ENCODE measurements around the gene PNKP.

Gene PNKP

DNA sequence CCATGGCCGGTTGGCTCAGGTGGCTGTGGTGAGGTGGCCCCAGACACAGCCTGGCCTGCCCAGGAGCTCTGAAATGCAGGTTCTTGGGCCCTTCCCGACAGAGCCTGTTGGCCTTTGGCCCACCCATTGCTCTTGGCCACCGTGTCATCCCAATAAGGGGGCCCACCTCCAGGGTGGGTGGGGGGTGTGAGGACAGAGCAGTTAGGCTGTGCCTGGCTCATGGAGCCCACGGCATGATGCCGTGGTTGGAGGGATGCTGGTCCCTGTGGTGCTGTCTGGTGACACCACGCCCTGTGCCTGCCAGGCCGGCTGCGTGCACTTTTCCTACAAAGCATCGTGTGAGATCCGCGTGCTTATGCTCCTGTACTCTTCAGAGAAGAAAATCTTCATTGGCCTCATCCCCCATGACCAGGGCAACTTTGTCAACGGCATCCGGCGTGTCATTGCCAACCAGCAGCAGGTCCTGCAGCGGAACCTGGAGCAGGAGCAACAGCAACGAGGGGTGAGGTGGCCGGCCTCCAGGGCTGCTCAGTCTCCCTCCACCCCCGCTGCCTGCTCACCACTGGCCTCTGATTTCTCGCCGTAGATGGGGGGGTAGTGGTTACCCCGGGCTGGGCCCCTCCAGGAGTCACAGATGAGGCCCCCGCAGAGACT lies 7.6 kb downstream of the PNKP start:
- DNase-seq (ENCODE audit: low spot score) = no peak

DNA sequence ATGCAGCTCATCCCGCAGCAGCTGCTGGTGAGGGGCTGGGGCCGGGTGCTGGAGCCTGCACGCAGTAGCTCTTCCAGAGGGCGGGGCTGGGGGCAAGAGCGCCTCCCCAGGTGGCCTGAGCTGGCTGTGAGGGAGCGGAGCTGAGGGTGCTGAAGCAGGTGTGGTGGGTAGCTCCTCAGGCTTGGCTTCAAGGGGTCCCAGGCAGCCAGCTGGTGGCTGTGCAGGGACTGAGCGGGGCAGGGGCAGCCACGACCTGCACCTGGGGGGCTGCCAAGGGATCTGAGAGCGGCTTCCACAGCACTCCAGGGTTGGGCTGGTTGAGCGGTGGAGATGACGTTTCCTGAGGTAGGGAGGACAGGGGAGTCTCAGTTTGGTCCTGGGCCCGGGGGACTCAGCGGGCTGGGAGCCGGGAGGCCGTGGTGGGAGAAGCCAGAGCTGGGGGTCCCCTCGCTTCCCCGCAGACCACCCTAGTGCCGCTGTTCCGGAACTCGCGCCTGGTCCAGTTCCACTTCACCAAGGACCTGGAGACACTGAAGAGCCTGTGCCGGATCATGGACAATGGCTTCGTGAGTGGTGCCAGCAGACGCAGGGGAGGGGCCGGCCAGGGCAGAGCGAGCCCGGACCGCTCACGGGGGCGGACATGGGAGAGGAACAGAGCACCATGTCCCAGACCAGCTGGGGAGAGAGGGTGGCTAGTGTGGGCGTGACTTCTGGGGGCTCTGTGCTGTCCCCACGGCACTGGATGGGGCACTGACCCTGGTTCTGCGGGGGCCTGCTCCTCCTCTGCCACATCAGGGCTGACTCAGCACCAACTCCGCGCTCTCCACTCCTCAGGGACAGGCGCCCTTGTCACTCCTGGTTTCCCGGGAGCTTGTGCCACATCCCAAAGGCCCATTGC lies 9.0 kb downstream of the PNKP start:
- no peak for DNase-seq (ENCODE audit: low spot score)

DNA sequence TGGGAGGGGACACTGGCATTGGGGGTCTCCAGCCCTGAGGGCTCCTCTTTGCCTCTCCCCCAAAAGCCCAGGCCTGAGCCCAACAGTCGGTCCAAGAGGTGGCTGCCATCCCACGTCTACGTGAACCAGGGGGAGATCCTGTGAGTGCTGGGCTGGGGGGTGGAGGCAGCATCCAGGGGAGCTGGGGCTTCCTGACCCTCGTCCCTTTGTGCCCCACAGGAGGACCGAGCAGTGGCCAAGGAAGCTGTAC lies 9.6 kb downstream of the PNKP start:
- no peak for DNase-seq (ENCODE audit: low spot score)

DNA sequence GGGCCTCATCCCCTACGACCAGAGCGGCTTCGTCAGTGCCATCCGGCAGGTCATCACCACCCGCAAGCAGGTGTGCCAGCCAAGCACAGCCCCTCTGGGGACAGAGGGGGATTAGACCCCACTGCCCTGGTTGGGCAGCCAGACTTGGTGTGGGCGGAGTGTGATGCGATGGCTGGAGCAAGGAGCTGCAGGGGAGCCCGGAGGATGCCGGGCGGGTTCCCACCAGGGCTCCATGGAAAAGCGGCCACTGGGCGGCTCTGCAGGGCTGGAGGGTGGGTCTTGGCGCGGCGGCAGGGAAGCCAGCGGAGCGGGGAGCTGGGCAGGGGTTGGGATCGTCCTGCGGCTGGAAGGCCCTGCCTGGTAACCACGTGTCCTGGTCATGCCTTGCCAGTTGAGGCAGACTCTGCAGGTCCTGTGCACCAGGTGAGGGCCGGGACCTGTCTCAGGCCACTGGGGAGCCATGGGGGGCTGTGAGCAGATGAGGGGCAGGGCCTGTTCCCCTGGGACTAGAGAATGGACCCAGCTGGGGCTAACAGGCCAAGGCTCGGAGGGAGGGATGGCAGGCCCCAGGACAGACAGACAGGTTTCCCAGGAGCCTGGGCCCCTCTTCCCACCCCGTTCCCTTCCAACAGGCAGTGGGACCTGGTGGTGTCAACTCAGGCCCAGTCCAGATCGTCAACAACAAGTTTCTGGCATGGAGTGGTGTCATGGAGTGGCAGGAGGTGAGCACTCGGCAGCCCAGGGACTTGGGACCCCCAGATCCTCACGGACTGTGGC lies 10.1 kb downstream of the PNKP start:
- no peak for DNase-seq (ENCODE audit: low spot score)

DNA sequence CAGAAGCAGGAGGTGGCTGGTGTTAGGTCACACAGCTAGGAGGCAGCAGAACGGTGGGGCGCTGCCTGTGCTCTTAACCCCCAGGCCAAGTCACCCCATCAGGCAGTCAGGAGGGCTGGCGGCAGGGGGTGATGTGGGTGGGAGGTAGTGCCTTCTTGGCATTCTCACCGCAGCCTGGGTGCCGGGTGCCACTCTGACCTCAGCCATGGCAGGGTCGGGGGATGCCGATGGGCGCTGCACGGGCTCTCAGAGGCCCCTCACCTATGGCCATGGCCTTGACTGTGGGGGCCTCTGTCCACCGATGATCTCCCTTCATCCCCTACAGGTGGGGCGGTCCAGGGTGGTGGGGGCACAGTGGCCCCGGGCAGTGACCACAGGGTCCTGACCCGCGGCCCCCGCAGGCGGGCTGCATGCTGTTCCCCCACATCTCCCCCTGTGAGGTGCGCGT lies 10.8 kb downstream of the PNKP start:
- DNase-seq (ENCODE audit: low spot score) = no peak

DNA sequence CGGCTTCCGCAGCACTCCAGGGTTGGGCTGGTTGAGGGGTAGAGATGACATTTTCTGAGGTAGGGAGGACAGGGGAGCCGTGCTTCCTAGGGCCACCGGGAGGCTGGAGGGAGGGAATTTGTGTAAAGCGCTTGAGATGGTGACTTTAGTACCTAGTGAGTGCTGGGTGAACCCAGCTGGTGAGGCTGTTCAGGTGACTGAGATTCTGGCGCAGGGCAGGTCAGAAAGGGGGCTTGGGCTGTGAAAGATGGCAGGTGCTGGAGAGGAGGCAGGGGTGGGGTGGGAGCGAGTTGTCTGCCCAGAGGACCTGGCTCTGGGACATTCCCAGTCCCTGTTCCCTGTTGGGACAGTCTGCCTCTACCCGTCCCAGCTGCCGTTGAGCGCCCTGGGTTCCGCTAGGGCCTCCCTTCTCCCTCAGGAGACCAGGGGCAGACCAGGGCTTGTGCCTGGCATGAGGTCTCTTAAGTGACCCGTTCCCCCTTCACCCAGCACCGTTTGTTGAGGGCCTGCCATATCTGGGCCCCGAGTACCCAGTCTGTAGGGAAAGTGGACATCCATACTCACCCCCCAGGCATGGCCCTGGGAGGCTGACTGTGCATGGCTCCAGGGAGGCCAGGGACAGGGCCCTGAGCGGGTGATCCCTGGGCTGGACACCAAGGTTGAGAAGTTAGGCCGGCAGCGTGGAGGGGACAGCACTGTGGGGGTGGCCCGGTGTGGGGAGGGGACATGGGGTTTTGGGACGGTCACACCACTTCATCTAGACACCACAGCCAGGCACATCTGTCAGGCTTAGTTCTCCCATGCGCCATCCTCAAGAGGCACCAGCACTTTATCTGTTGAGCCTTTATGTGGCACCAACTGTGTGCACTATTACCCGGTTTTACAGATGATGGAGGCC lies 11.5 kb downstream of the PNKP start:
- no peak for DNase-seq (ENCODE audit: low spot score)

DNA sequence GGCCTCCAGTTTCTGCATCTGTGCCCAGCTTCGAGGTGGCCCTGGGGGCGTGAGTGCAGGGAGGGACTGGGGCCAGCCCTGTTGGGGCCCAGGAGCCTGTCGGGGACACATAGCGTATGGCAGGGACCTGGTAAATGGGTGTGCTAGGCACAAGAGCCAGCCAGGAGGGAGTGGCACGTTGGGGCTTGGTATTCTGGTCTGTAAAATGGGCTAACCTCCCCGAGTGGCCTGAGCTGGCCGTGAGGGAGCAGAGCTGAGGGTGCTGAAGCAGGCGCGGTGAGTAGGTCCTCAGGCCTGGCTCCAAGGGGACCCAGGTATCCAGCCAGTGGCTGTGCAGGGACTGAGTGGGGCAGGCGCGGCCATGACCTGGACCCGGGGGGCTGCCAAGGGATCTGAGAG lies 12.1 kb downstream of the PNKP start:
- no peak for DNase-seq (ENCODE audit: low spot score)

DNA sequence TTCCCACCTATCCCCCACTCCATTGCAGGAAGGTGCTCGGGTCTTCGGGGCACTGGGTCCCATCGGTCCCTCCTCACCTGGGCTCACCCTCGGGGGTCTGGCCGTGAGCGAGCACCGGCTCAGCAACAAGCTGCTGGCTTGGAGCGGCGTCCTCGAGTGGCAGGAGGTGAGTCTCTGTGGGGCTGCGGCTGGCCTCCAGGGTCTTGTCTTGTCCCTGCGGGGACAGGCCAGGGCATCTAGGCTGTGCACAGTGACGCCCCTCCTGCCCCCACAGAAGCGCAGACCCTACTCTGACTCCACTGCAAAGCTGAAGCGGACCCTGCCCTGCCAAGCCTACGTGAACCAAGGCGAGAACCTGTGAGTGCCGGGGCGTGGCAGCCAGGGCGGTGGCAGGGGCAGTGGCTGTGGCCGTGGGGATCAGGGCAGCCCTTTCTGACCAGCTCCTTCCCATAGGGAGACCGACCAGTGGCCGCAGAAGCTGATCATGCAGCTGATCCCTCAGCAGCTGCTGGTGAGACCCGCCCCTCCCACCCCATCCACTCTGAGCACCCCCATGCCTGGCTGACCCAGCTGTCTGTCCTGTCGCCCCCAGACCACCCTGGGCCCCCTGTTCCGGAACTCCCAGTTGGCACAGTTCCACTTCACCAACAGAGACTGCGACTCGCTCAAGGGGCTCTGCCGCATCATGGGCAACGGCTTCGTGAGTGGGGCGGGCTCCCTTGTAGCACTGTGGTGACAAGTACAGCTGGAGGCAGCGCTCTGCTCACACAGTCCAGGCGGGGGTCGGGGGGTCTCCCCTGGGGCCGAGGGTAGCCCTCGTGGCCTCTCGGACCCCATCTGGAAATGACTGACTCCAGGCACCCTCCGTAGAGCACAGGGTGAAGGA lies 12.8 kb downstream of the PNKP start:
- DNase-seq (ENCODE audit: low spot score) = no peak

DNA sequence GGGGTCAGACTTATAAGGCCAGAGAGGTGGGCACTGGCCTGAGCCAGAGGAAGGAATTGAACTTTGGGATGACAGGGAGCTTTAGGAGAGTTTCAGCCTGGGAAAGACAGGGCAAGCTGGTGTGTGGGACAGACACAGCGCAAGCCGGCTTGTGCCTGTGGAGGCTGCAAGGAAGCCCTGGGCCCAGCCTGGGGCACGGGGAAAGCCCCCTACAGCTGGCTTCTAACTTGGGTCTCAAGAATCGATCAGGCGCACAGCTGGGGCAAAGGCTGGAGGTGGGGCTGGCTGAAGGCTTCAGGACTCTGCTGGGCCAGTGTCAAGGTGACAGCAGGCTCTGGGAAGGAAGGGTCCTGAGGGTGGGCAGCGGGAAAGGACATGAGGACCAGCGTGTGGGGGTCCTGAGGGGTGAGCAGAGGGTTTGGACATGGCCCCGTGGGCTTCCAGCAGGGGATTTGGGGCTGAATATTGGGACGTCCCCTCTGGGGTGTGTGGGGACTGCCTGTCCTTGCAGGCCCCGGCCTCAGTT lies 13.5 kb downstream of the PNKP start:
- no peak for DNase-seq (ENCODE audit: low spot score)

DNA sequence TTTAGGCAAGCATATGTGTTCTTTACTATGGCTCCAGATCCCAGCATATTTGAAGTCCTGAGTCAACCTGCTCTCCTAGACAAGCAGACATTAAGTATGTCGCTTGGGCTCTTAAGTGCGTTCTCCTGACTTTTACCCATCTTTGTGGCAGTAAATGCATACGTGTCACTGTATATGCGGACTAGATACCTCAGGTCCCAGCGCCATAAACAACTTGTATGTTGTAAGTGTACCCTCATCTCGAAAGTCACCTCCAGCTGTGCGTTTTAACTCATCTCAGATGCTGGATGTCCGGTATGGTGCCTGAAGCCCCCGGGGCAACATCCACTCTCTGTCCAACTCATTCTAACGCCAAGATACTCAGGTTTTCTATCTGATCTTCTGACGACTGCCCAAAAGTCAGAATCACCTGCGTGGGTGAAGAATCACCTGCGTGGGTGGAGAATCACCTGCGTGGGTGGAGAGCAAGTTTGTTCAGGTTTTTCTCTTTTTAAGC lies 14.7 kb downstream of the PNKP start:
- DNase-seq (ENCODE audit: low spot score) = no peak

DNA sequence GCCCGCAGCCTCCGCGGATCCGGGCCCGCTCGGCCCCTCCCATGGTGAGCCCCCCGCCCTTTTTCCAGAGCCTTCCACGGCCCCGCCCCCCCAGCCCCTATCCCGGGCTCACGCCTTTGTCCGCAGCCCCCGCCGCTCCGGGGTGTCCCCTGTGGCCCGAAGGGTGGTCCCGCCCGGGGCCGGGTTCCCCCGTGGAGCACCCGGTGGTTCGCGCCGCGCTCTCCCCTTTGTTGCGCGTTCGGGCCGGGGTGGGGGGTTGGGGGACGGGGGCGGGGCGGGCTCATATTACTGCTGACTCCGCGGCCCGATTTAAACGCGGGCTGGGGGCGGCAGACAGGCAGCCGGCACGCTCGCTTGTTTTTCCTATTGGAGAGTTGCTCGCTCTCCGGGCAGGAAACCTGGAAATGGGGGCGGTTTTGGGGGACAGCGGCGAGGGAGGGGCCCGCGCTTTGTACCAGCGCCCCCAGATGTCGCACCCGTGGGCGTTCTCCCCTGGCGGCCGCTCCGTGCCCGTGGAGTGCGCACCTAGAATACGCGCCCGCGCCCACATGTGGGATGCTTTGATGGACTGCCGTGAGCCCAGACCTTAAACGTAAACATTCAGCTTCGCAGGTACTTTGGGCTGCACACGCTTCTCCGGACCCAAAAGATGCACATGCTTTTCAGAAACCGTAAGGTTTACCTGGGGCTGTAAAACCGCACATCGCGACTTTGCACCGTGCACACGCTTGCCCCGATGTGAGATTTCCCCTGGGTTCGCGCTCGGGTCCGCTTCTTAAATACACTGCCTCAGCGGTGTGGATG lies 15.7 kb downstream of the PNKP start:
- peak; percentile 59 for DNase-seq (ENCODE audit: low spot score)

DNA sequence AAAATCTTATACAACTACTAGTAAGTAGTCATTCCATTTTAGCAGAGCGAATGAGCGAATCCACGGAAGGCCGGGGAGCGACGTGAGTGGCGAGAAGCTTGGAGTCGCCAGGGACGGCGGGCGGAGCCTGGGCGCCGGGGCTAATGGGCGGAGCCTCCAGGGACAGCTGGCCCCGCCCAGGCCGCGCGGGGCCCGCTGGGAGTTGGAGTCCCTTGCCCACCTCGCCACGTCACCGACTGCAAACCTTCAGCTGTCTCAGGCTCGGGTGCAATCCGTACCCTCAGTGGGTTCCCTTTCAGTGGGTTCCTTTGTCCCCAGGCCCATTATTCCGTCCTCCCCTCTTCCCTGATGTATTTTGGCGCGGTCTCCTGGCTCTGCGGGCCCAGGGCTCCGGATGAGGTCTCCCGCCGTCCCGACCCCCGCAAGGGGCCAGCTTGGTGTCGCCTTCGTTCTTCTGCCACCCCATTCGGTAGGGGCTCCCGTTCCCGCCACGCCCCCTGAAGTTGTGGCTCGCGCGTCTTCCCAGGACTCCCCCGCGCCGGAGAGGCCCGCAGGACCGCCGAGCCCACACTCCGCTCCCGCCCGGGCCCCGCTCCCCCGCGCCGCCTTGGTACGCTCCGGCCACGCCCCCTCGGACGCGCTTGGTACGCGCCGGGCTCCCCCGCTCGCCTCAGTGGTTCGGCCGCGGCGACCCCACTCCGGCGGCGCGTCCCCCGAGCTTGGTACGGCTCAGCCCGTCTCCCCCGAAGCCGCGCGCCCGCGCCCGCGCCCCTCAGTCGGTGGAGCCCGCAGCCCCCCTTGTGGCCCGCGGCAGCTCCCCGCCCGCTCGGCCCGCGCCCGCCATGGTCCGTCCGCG lies 16.7 kb downstream of the PNKP start, which contains the start of gene PTOV1:
Gene PTOV1 (plus strand): TSS at position 673 of the 856 bp plus-strand sequence.
- DNase-seq (ENCODE audit: low spot score) = peak; percentile 97

DNA sequence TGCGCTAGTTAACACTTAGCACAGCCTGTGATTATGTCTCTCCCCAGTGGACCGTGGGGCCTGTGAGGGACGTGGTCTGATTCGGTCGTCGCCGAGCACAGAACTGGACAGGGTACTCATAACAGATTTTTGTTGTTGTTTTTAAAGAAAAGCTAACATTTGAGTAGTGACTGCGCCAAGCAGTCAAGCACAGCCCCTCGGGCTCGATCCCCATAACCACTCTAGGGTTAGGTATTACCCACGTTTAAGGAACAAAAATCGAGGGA lies 17.2 kb downstream of the PNKP start:
- DNase-seq (ENCODE audit: low spot score) = no peak

DNA sequence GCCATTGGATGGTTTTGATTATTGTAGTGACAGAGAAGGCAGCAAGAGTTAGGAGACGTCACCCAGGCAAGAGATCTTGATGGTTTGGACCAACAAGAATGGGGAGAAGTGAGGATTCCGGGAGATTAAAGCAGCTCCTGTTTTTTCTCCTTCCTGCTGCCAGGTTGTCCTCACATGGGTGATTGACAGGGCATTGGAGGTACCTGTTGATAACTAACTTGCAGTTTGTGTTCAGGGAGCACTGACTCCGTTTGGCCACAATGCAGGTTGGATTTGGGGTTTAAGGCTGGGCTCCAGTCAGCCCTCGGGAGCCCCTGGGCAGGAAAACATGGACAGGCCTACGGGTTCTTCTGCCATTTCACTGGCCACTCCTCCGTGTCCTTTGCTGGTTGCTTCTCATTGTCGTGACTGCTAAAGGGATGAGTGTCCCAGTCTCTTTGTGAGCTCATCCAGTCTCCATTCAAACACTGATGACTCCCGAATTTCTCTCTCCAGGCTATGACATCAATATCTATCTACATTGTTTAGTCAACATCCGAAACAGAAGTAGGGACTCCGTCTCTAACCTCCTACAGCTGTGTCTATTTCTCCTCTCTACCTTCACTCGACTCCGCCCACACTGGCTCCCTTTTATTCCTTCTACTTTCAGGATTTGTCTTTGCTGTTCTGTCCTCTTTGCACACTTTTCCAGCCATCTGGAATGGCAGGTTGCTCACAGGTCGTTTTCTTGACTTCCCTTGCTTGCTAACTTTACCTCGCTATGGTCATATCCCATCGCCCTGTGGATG lies 17.7 kb downstream of the PNKP start:
- DNase-seq (ENCODE audit: low spot score) = no peak

DNA sequence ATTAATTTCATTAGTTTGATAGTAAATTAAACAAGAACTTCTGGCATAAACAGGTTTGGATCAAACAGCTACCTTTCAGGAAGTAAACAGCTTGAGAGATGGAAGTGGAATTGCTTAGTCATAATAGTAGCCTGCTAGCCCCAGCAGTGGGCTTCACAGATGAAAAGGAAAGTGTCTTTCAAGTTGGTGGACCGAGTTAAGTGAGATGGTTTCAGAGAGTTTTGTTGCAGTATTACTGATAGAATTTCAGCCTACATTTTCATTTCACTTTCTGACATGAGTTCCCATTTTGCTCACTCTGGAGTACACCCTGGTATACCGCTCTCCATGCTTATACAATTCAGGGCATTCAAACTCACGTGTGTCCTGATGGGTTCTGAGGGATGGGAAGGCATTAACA lies 18.4 kb downstream of the PNKP start:
- no peak for DNase-seq (ENCODE audit: low spot score)

DNA sequence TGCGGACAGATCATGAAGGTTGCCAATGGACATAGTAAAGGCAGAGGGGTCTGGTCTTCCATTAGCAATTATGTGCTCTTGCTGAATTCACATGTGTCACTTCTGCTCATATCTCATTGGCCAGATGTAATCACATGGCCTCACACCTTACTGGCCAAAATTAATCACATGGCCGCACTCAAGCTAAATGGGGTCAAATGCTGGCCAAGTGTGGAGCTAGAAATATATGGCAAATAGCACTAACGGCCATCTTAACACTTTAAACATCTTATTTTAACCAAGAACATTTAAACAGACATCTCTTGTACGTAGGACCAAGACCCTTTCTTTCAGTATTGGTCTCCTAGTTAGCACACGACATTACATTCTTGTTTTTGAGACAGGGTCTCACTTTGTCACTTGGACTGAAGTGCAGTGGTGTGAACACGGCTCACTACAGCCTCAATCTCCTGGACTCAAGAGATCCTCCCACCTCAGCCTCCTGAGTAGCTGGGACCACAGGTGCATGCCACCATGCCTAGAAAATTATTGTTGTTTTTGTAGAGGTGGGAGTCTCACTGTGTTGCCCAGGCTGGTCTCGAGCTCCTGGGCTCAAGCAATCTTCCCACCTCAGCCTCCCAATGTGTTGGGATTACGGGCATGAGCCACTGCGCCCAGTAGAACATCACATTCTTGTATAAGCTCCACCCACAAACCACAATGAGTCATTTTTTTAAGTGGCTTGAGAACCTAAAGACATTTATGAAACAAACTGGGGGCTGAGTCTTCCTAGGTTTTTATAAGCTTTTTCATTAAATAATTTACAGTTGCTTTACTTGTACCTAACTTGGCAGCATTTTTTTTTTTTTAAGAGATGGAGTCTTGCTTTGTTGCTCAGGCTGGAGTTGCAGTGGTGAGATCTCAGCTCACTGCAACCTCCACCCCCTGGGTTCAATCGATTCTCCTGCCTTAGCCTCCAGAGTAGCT lies 19.4 kb downstream of the PNKP start:
- no peak for DNase-seq (ENCODE audit: low spot score)

DNA sequence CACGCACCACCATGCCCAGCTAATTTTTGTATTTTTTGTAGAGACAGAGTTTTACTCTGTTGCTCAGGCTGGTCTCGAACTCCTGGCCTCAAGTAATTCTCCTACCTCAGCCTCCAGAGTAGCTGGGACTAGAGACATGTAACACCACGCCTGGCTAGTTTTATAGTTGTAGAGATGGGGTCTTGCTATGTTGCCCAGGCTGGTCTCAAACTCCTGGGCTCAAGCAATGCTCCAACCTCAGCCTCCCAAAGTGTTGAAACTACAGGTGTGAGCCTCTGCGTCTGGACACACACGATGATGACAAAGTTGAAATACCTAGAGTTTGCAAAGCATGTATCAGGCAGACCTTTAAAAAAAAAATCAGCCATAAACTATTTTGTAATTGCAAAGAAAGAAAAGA lies 21.0 kb downstream of the PNKP start:
- no peak for DNase-seq (ENCODE audit: low spot score)

Measured in germinal center (tissue), 1 donor.